HG03064 (cell line): ENCODE results near the gene RPL19.
"Not testable (repeated sequence)": the region's sequence is repeated elsewhere in the genome, so short reads cannot be mapped to it uniquely, and the experiment has no call there.

Source experiments
- ATAC-seq: cut with Tn5 transposase; IDR thresholded peaks from one replicate; pipeline ENCODE4 v1.9.1; 2021; ENCODE audit warnings: low read depth; ENCODE audit not compliant: unreplicated experiment

RPL19 gene

DNA sequence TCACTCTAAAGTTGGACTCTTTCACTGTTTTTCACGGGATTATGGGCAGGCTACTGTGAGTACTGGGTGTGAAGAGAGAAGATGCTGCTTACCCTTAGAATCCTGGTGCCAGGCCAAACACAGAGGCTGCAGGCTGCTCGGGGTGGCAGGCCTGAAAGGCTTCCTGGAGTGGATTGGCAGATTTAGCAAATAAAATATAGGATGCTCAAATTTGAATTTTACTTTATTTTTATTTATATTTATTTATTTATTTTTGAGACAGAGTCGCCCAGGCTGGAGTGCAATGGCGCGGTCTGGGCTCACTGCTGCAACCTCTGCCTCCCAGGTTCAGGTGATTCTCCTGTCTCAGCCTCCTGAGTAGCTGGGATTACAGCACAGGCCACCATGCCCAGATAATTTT is 40.5 kb downstream of the RPL19 start:
- ATAC-seq = no peak

DNA sequence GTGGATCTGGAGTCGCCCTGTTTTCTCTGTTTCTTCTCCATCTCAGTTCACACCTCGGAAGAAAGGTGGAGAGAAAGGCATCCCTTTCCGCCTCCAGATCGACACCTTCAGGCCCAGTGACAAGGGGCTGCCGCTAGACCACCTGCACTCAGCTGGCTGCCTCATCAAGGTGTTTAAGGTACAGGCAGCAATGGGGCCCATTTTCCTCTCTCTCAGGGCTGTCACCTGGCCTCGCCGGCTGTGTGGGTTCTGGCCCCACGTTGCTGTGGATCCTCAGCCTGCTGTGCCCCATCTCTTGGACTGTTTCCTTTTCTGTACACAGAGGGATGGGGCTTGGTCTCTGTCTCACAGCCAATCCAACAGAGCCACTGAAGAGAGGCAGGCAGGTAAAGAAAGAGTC is 43.1 kb downstream of the RPL19 start:
- no peak for ATAC-seq

DNA sequence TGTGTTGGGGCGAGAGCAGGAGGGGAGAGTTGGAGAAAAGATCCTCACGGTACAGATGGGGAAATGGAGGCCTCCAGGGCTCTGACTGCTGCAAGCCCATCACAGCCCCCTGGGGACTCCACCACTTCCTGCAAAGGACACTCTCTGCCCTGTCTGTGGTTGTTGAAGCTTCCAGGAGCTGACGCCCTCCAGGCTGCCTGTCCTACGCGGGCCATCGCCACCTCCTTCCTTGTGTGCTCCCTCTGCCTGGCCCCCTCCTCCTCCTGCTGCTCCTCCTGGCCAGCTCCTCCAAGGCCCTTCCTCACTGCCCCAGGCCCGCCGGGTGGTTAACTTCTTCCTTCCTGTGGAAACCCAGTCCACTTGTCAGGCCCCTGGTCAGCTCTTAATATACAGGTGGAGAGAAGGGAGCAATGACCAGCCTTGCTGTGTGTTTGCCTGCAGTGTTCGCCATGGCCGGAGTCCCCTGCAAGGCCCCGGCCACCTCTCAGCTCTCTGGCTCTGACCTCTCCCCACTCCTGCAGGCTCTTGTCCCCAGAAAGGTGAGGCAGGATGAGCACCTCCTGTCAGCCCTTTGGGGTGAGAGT is 44.0 kb downstream of the RPL19 start:
- no peak for ATAC-seq

DNA sequence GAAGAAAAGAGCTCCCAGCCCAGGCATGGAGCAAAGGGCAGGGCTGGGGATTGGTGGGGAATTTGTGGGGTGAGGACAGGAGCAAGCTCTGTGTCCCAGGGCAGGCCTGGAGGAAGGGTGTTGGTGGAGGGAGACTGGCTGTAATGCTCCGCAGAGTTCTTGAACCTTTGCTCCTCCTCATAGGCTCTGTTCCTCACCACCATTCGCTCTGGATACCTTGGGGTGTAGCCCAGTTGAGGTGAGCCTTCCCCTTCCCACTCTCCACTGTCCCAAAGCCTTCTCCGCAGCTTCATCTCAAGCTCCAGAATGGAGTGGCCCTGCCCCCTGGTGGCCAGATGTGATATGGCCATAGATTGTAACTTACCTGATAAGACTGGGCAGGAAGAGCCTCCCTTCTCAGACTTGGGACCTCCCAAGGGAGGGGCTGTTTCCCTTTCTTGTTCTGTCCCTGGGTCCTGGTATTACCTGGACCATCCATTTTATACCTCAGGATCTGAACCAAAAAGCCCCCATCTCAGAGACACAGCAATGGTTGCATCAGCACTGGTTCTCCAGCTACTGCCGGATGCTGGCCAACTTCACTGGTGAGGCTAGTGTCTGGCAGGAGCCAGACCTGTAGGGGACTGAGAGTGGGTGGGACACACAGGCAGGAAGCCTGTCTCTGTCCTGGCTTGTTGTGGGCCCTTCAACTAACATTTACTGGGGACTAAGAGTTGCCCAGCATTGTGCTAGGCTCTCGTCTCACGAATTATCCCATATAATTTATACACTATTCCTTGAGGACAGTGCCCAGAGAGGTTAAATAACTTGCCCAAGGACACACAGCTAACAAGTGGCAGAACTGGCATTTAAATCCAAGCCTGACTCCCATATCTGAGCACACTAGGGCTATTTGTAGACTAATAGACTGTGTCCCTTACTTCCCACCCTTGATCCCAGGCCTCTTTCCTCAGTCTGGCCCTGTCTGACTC is 44.8 kb downstream of the RPL19 start:
- no peak for ATAC-seq

DNA sequence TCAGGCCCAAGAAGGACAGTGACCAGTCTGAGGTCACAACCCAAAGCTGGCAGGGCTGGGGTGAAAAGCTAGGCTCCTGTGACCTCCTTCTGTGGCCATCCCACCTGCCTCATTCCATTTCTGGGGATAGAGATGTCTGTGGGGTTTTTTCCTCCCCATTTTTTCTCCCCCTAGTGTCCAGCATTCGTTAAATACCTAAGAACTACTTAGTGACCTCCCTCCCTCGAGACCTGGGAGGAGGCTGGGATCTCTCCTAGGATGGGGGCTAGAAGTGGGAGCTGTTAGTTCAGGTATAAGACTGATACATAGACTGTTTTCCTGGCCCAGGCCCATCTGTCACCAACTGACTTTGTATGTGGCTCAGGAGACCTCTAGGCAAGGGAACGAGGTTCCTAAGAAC is 46.2 kb downstream of the RPL19 start:
- no peak for ATAC-seq

DNA sequence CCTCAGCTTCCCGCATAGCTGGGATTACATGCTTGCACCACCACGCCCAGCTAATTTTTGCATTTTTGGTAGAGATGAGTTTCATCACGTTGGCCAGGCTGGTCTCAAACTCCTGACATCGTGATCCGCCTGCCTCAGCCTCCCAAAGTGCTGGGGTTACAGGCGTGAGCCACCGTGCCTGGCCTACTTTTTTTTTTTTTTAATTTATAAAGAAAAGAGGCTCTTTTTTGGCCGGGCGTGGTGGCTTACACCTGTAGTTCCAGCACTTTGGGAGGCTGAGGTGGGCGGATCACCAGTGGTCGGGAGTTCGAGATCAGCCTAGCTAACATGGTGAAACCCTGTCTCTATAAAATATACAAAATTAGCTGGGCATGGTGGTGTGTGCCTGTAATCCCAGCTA is 50.0 kb downstream of the RPL19 start:
- ATAC-seq = not testable (repeated sequence)

DNA sequence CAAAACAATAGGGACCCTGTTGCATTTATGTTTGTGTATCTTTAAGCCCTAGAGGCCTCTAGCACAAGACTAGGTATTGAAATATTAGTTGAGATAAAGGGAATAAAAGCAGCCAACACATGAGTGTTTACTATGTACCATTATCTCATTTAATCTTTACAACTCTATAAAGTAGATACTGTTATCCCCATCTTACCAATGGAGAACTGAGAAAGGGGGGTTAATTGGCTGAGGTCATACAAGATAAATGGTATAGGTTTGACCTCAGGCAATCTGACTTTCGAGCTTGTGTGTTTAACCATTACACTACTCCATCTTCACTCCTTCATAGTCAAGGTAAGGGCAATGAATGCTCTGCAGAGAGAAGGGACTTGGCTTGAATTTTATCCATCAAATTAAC is 51.9 kb downstream of the RPL19 start:
- ATAC-seq = no peak

DNA sequence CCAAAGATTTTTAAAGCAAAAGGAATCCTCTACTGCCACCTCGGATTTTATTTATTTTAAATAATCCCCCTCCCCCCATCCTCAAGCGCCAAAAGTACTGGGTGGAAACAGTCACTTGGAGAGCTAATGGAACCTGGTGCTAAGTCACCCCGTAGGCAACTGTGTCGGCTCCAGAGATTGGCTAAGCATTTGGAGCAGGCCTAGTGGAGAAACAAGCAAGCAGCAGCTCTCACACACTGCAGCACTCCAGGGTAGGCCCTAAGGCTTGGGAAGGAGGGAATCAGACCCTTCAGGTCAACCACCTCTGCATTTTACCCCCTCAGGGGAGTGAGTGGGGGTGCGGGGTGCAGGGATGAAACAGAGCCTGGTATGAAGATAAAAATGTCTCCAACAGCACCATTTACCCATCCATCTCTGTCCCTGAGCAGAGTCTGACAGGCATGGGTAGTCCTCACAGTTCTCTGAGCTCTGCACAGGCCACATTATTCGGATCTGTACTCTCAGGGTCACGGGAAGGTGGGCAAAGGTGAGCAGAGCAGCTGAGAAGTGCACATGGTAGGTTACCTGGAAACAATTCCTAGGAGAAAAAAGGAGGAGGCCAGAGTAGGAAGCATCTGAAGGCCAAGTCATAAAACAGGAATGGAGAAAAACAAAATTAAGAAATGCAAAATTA is 52.8 kb downstream of the RPL19 start:
- ATAC-seq = no peak
